HepG2 (cell line): Measurements from ENCODE around the gene NOC2L. TPM values are rescaled to one million over a fixed set of nuclear protein-coding genes. Genes with fewer than 3 reads are reported as not detected.

ENCODE experiments used
- AGO1 ChIP-seq: fragments of 200-400 bp; formaldehyde crosslinking; IDR thresholded peaks from 2 replicates; pipeline ENCODE4 v1.6.1; 2017; ENCODE audit warnings: mild to moderate bottlenecking, low read depth, low read length, moderate library complexity; ENCODE audit not compliant: poor library complexity, severe bottlenecking
- ASH2L ChIP-seq: fragments of 300-600, 200-600 bp; sonication (generic); IDR thresholded peaks from 2 replicates; pipeline ENCODE4 v1.7.0; 2017; ENCODE audit warnings: low read depth, mild to moderate bottlenecking, moderate library complexity, mixed read lengths, low read length; ENCODE audit not compliant: insufficient read length
- CERS6 ChIP-seq: sonication (generic); formaldehyde crosslinking; IDR thresholded peaks from 2 replicates; pipeline ENCODE4 v1.5.0; 2020; ENCODE audit warnings: missing genetic modification reagents
- FOXC1 ChIP-seq: sonication (generic); formaldehyde crosslinking; IDR thresholded peaks from 2 replicates; pipeline ENCODE4 v1.8.0; 2022; ENCODE audit warnings: mild to moderate bottlenecking, missing genetic modification reagents, borderline replicate concordance
- FOXK2 ChIP-seq: fragments of 450-650 bp; IDR thresholded peaks from 2 replicates; pipeline ENCODE4 v1.6.1; 2016
- FUBP1 ChIP-seq: sonication (generic); formaldehyde crosslinking; IDR thresholded peaks from 2 replicates; pipeline ENCODE4 v1.5.1; 2020; ENCODE audit warnings: missing genetic modification reagents, mild to moderate bottlenecking, borderline replicate concordance
- HNRNPH1 ChIP-seq: fragments of 200-400 bp; formaldehyde crosslinking; optimal IDR thresholded peaks from 2 replicates; pipeline ENCODE3; 2017; ENCODE audit warnings: mild to moderate bottlenecking, low read depth, low read length
- HNRNPL ChIP-seq: fragments of 200-400 bp; formaldehyde crosslinking; IDR thresholded peaks from 2 replicates; pipeline ENCODE4 v1.6.1; 2017; ENCODE audit warnings: mild to moderate bottlenecking, low read depth, low read length
- MTA1 ChIP-seq: sonication (generic); formaldehyde crosslinking; IDR thresholded peaks from 2 replicates; pipeline ENCODE4 v1.4.0; 2020; ENCODE audit warnings: missing genetic modification reagents, mild to moderate bottlenecking, borderline replicate concordance
- MTF1 ChIP-seq: sonication (generic); formaldehyde crosslinking; IDR thresholded peaks from 2 replicates; pipeline ENCODE4 v1.5.0; 2020; ENCODE audit warnings: missing genetic modification reagents
- NFYC ChIP-seq: IDR thresholded peaks from 2 replicates; pipeline ENCODE4 v1.6.1; 2016; ENCODE audit warnings: missing genetic modification reagents, missing compliant biosample characterization
- NR3C1 ChIP-seq: sonication (generic); formaldehyde crosslinking; IDR thresholded peaks from 2 replicates; pipeline ENCODE4 v1.4.0; 2020; ENCODE audit warnings: missing genetic modification reagents
- RAD51 ChIP-seq: fragments of 450-650 bp; IDR thresholded peaks from 2 replicates; pipeline ENCODE4 v1.6.1; 2016; ENCODE audit warnings: borderline replicate concordance
- SIN3A ChIP-seq: IDR thresholded peaks from 2 replicates; pipeline ENCODE4 v1.6.1; 2011; ENCODE audit warnings: low read depth, mild to moderate bottlenecking, control low read depth, low read length, borderline replicate concordance
- SOX6 ChIP-seq, 2 experiments: fragments of 450-650 bp in 1 of 2; sonication (generic) in 1 of 2; formaldehyde crosslinking in 1 of 2; IDR thresholded peaks; 2 replicates each; pipeline versions ENCODE4 v1.4.0 to v1.6.1; 2017 to 2020; ENCODE audit warnings: antibody characterized with exemption in 1 of 2, mild to moderate bottlenecking in 1 of 2, missing genetic modification reagents in 1 of 2
- TARDBP ChIP-seq: sonication (generic); formaldehyde crosslinking; IDR thresholded peaks from 2 replicates; pipeline ENCODE4 v1.8.0; 2022; ENCODE audit warnings: mild to moderate bottlenecking, missing genetic modification reagents
- UBTF ChIP-seq: sonication (generic); formaldehyde crosslinking; IDR thresholded peaks from 2 replicates; pipeline ENCODE4 v1.4.0; 2020; ENCODE audit warnings: mild to moderate bottlenecking, missing genetic modification reagents
- ZBTB14 ChIP-seq: sonication (generic); formaldehyde crosslinking; IDR thresholded peaks from 2 replicates; pipeline ENCODE4 v1.4.0; 2020; ENCODE audit warnings: missing genetic modification reagents
- ZNF160 ChIP-seq: sonication (generic); formaldehyde crosslinking; IDR thresholded peaks from 2 replicates; pipeline ENCODE4 v1.8.0; 2022; ENCODE audit warnings: mild to moderate bottlenecking, inconsistent platforms, missing genetic modification reagents
- ZNF367 ChIP-seq: sonication (generic); formaldehyde crosslinking; IDR thresholded peaks from 2 replicates; pipeline ENCODE4 v1.4.0; 2020; ENCODE audit warnings: missing genetic modification reagents, borderline replicate concordance
- ZNF460 ChIP-seq: sonication (generic); formaldehyde crosslinking; IDR thresholded peaks from 2 replicates; pipeline ENCODE4 v1.5.1; 2020; ENCODE audit warnings: missing genetic modification reagents, mild to moderate bottlenecking, borderline replicate concordance
- ZNF737 ChIP-seq: sonication (generic); formaldehyde crosslinking; IDR thresholded peaks from 2 replicates; pipeline ENCODE4 v1.5.0; 2020; ENCODE audit warnings: missing genetic modification reagents, mild to moderate bottlenecking, borderline replicate concordance
- ZSCAN31 ChIP-seq: sonication (generic); formaldehyde crosslinking; IDR thresholded peaks from 2 replicates; pipeline ENCODE4 v1.5.0; 2020; ENCODE audit warnings: low read depth, mild to moderate bottlenecking, missing genetic modification reagents
- polyA plus RNA-seq, 8 experiments: library from polyadenylated mRNA; depleted of rRNA in 3 of 8; stranded (reverse) in 7 of 8; unstranded in 1 of 8; fragments of >200 nt; fragmentation: Illumina TruSeq in 4 of 8; extraction: Trizol in 4 of 8; gene quantifications; 2 replicates each; pipeline versions ENCODE4 v1.2.1 to v1.2.3, GENCODE V29; 2011 to 2016; ENCODE audit warnings: low read depth in 4 of 8, missing spikeins in 1 of 8, mixed read lengths in 1 of 8; ENCODE audit not compliant: insufficient read depth in 1 of 8
- total RNA-seq, 5 experiments: library from RNA; depleted of rRNA; stranded (reverse); fragments of >200 nt; fragmentation: Illumina TruSeq; extraction: Trizol; gene quantifications; 2 replicates each; pipeline ENCODE4 v1.2.3, GENCODE V29; 2016; ENCODE audit warnings: low read depth in 1 of 5

Gene NOC2L
- total and polyA plus RNA-seq, 2 of the 13 experiments (the other 11 are each of a cell fraction or from before 2014, with no cell fraction given) = 32.0 to 103 TPM

GRCh38 chr1:995665-996633, 36.9 kb upstream of the NOC2L start (continued):
- TF ChIP-seq FUBP1 (CRISPR knock-in tag) (no peak), SOX6 (IDR thresholded peaks at IDR 0.05) (no peak), SOX6 (CRISPR knock-in tag; IDR thresholded peaks at IDR 0.05) (peak; percentile 39; the same call in 1 of the 2 replicates), NFYC (no peak), FOXK2 (no peak), HNRNPH1 (no peak), HNRNPL (no peak), CERS6 (CRISPR knock-in tag) (no peak), ASH2L (no peak), ZNF367 (no peak), ZBTB14 (CRISPR knock-in tag) (no peak), MTA1 (CRISPR knock-in tag) (peak; percentile 39; the same call in 1 of the 2 replicates), UBTF (CRISPR knock-in tag) (peak; percentile 53; the same call in 1 of the 2 replicates), NR3C1 (CRISPR knock-in tag) (no peak), SIN3A (no peak), AGO1 (peak; percentile 62), ZSCAN31 (CRISPR knock-in tag) (no peak), ZNF737 (CRISPR knock-in tag) (no peak), FOXC1 (no peak), ZNF460 (CRISPR knock-in tag) (no peak), MTF1 (CRISPR knock-in tag) (no peak), ZNF160 (CRISPR knock-in tag) (no peak), TARDBP (CRISPR knock-in tag) (peak; percentile 71; the same call in 1 of the 2 replicates), RAD51 (no peak)
